B cell (primary cell): ENCODE measurements around the gene FAM163A.

ENCODE experiments used
- CTCF ChIP-seq: fragments of 200-600 bp; IDR thresholded peaks from one replicate; pipeline ENCODE4 v1.8.0; 2022; ENCODE audit warnings: antibody characterized with exemption, mild to moderate bottlenecking
- EZH2 ChIP-seq: IDR thresholded peaks from 2 replicates; pipeline ENCODE4 v1.6.1; 2012; ENCODE audit warnings: borderline replicate concordance, low read depth, mild to moderate bottlenecking, moderate library complexity, low read length; ENCODE audit not compliant: insufficient read depth, poor library complexity, severe bottlenecking

GRCh38 chr1:179793281-179793680 is 50.2 kb downstream of the FAM163A start:
- TF ChIP-seq CTCF (no peak), EZH2 (no peak)
